HG03378 (cell line): ENCODE measurements around the gene ZFP2.

ENCODE experiments used
- ATAC-seq: cut with Tn5 transposase; IDR thresholded peaks from one replicate; pipeline ENCODE4 v1.9.1; 2021; ENCODE audit warnings: mild to moderate bottlenecking, moderate library complexity; ENCODE audit not compliant: unreplicated experiment

ZFP2 gene

DNA sequence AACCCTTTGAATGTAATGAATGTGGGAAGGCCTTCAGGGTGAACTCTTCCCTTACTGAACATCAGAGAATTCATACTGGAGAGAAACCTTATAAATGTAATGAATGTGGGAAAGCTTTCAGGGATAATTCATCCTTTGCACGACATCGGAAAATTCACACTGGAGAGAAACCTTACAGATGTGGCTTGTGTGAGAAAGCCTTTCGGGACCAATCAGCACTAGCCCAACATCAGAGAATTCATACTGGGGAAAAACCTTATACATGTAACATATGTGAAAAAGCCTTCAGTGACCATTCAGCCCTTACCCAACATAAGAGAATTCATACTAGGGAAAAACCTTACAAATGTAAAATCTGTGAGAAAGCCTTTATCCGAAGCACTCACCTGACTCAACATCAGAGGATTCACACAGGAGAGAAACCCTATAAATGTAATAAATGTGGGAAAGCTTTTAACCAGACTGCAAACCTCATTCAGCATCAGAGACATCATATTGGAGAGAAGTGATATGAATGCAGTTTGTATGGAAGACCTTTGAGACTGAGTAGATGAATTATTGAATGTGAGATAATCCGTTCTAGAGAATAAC lies 69.8 kb downstream of the ZFP2 start:
- ATAC-seq: no peak

DNA sequence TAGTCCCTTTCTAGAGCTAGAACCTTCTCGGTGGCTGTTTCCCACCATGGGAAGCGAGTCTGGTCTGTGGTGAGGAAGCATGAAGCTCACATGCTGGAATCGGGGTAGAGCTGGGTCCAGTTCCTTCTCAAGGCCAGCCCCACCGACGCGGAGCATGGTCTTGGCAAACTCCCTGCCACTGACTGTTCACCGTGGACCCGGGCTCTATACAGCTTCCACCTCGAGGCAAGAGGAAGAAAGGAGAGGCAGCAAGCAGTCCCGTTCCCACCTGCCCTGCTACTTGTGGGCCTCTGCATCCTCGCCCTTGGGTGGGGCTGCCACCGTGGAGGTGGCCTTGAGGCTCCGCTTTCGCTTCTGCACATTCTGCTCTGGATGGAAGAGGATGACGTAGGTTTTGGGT lies 85.7 kb downstream of the ZFP2 start:
- ATAC-seq: no peak
